NOMO-1 (cell line): Measurements from ENCODE around the gene ZMAT2.
A peak's percentile ranks its signal among the peaks of the same experiment; 100 is the strongest.
"Not testable (repeated sequence)": the region's sequence is repeated elsewhere in the genome, so short reads cannot be mapped to it uniquely, and the experiment has no call there.

Source experiments
- DNase-seq, 2 experiments: peaks; one replicate each; lab custom pipeline; 2025; ENCODE audit not compliant: unreplicated experiment in 2 of 2; lab: John Stamatoyannopoulos, UW

Gene ZMAT2, protein sequence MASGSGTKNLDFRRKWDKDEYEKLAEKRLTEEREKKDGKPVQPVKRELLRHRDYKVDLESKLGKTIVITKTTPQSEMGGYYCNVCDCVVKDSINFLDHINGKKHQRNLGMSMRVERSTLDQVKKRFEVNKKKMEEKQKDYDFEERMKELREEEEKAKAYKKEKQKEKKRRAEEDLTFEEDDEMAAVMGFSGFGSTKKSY

GRCh38 chr5:140700177-140701144 lies at the start of gene ZMAT2:
ZMAT2 (plus strand) TSS chr5:140700447; CDS start chr5:140700461, 14 bp downstream.
- DNase-seq = peak; percentile 95 to 98

DNA sequence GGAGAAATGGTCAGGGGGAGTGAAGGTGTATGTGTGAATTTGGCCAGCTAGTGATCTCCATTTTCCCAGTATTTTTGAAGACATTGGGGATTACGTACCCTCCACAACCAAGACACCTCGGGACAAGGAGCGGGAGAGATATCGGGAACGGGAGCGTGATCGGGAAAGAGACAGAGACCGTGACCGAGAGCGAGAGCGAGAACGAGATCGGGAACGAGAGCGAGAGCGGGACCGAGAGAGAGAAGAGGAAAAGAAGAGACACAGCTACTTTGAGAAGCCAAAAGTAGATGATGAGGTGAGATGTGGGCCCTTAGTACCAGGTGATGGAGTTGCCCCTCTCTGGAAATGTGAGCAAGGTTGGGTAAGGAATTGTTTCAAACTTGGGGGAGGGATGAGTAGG lies 41.4 kb upstream of the ZMAT2 start:
- no peak for DNase-seq

DNA sequence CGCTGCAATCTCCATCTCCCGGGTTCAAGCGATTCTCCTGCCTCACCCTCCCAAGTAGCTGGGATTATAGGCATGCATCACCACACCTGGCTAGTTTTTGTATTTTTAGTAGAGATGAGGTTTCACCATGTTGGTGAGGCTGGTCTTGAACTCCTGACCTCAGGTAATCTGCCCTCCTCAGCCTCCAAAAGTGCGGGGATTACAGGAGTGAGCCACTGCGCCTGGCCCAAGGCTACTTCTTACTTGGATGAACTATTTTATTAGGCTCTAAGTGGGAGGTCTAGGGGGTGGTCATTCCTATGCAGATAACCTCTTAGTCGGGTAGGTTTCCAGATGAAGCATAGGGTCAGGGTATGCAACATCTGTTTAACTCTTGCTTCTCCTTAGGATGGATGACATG lies 39.9 kb upstream of the ZMAT2 start:
- DNase-seq = not testable (repeated sequence)

DNA sequence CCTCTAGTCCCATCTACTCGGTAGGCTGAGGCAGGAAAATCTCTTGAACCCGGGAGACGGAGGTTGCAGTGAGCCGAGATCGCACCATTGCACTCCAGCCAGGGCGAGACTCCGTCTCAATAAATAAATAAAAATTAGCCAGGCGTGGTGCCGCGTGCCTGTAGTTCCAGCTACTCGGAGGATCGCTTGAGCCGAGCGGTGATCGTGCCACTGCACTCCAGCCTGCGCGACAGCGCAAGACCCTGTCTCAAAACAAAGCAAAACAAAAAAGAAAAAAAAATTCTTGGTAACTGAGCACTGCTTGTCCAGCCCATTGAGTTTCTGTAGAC lies 36.3 kb upstream of the ZMAT2 start:
- DNase-seq = no peak

DNA sequence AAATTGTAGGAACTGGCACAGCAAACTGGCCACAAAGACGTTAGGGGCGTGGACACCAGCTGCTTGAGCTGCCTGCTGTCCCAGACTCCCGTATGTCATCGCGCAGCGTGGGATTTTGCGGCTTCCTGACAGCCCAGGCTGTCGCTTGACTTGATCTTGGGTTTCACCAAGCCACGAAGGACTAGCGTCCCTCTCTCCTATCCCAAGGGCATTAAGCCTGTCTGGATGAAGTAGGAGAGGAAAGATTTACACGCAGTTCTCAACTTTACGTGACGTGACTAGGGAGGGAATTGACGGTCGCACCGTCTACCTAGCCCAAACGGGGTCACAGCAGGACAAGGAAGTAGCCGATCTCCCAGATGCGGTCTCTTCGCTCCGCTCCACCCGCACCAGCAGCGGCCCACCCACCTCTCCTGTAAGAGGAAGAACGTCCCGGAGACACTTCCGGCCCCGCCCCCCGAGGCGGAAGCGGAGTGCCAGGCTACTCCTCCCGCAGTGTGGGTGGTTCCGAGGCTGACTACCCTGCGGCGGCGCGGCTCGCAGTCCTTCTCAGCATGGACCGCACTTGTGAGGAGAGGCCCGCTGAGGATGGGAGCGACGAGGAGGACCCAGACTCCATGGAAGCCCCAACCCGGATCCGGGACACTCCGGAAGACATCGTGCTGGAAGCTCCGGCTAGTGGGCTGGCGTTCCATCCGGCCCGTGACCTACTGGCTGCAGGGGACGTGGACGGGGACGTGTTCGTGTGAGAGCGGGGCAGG lies 35.7 kb upstream of the ZMAT2 start, which contains the start of gene WDR55:
TSS of gene WDR55 (plus strand) at position 546 of the 761 bp plus-strand sequence. CDS start at position 555, 9 bp downstream.
- peak; percentile 96 to 97 for DNase-seq

DNA sequence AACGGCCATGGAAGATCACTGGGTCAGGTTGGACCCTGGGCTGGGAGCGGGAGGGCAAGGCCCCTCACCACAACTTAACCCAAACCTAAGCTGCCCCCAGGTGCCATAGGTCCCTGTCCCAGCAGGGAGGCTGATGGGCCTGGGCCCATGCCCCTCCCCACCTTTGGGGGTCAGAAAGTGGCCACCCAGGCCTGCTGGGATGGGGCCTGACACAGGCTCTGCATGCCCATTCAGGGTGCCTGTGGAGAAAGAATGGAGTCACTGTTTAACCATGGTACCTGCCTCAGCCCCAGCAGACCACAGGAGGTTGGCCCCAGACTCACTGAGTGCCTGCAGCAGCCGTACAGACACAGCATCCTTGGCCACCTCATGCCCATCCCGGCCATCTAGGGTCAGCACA lies 29.2 kb upstream of the ZMAT2 start:
- not testable (repeated sequence) for DNase-seq

- no peak for DNase-seq
These were observed 28.6 kb upstream of the ZMAT2 start for GRCh38 chr5:140671472-140672125.

- DNase-seq = no peak
These were observed 27.6 kb upstream of the ZMAT2 start for GRCh38 chr5:140672455-140673186.

GRCh38 chr5:140673187-140673976 lies 26.9 kb upstream of the ZMAT2 start, which contains the start of gene DND1:
DND1 (minus strand) TSS chr5:140673576; CDS start chr5:140673542, 34 bp downstream.
- no peak for DNase-seq

DNA sequence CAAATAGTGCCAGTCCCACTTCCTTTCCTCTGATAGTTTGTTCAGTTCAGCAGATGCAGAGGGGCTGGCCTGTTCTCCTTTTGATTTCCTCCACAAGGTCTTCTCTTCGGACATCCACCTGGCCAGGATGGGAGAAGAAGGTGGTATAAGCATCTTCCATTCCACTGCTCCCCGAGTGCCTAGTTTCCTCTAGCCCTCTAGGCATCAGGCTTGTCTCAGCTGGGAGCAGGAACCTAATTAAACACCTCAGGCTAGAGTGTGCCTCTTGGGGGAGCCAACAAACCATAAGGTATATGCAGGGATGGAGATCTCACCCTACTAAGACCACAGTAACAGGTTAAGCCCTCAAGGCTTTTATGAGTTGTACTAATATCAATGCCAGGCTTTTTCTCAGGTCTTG lies 26.0 kb upstream of the ZMAT2 start:
- no peak for DNase-seq

DNA sequence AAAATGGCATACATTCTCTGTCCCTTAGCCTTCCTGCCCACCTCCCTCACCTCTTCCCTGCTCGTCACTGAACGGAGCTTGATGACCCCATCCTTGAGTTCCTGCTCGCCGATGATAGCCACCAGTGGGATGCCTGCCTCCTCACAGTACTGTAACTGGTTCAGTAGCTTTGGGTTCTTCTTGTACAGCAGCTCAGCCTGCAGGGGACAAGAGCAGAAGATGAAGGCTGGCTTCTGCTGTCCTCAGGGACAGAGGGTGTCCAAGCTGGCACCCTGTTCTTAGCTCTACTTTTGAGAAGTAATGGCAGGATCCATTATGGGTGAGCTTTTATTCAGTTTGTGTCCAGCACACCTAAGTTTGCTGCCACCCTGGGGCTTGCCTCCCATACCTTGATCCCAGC lies 25.6 kb upstream of the ZMAT2 start:
- no peak for DNase-seq

DNA sequence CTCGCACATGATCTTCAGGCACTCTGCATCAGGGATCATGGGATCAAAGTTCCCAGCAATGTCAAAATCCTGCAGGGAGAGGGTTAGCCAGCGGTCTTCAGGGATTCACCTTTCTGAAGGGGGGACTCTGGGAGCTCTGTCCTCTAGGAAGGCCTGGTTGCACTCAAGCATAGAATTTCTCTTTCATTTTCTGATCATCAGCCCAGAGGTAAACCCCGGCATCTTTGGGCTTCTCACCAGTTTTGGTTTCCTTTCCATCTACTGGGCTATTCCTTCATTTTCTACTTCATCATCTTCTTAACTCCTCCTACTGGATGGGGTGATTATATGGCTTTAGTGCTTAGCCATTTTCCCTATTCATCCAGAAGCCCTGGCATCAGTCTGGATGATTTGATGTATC lies 22.3 kb upstream of the ZMAT2 start:
- no peak for DNase-seq

GRCh38 chr5:140678993-140679392 lies 21.3 kb upstream of the ZMAT2 start:
- no peak for DNase-seq

- DNase-seq = no peak
These were observed 9.8 kb upstream of the ZMAT2 start for GRCh38 chr5:140690376-140690932.

GRCh38 chr5:140690941-140691924 lies 9.0 kb upstream of the ZMAT2 start, which contains the start of the genes HARS1 and HARS2:
HARS1 (minus strand) TSS chr5:140691370; CDS start chr5:140691304, 66 bp downstream.
HARS2 (plus strand) TSS chr5:140691455; CDS start chr5:140691649, 194 bp downstream.
- peak; percentile 85 to 92 for DNase-seq

DNA sequence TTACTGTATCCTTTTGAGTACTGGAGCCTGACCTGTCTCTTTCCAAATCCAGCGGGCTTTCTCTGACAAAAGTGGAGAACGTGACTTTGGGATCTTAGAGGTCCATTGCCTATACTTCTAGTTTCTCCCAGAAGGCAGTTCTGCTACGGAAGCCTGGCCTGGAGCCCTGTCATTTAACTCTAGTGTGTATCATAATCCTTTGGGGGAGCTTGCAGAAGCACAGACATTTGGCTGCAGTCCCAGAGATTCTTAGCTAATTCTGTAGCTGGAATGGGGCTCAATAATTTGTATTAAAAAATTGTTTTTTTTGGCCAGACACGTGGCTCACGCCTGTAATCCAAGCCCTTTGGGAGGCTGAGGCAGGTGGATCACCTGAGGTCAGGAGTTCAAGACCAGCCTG lies 6.0 kb upstream of the ZMAT2 start:
- no peak for DNase-seq

DNA sequence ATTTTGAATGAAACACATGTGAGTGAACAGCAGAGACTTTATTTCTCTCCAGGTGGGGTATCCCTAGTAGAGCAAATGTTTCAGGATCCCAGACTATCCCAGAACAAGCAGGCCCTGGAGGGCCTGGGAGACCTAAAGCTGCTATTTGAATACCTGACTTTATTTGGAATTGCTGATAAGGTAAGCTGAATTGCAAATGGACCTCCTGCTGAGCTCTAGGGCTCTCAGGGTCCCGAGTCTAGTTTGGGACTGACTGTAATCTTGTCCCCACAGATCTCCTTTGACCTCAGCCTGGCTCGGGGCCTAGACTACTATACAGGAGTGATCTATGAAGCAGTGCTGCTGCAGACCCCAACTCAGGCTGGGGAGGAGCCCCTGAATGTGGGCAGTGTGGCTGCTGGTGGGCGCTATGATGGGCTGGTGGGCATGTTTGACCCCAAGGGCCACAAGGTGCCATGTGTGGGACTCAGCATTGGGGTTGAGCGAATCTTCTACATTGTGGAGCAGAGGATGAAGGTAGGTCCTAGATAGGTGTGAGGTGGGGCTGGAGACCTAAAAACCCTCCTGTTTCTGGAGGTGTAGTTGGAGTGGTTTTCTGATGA lies 3.3 kb upstream of the ZMAT2 start:
- DNase-seq = no peak
